Endothelial cell of umbilical vein (primary cell): Measurements from ENCODE around the gene MS4A4A. TPM values are rescaled to one million over a fixed set of nuclear protein-coding genes. Genes with fewer than 3 reads are reported as not detected.

ENCODE experiments used
- BruUV-seq: library from RNA; stranded (reverse); fragments of 400-500 nt; replicated peaks from 2 replicates; lab custom pipeline; 2021; lab: Mats Ljungman, UMichigan
- CTCF ChIA-PET: fragments of 300-600, 350-600 bp; sonication (Branson Sonifier 250); formaldehyde crosslinking; loops from one replicate; lab custom pipeline; 2021; ENCODE audit warnings: antibody characterized with exemption, inconsistent platforms; lab: Charles Lee
- POLR2A ChIA-PET: fragments of 300-600, 350-600 bp; sonication (Branson Sonifier 250); formaldehyde crosslinking; loops from one replicate; lab custom pipeline; 2021; ENCODE audit warnings: antibody characterized with exemption, inconsistent platforms; lab: Charles Lee
- DNase-seq: peaks from one replicate; pipeline ENCODE4 v3.0.0-alpha.2; 2011; ENCODE audit warnings: low read depth, low spot score
- FAIRE-seq: peaks from 2 replicates; lab custom pipeline; 2011; peaks lifted over from hg19 to GRCh38; lab: Jason Lieb, UNC
- H2AFZ ChIP-seq: 2 replicates; pipeline ENCODE4 v1.6.0; 2012; ENCODE audit warnings: low read depth, low read length, control low read depth, inconsistent platforms
- H3K27ac ChIP-seq: 2 replicates; pipeline ENCODE4 v1.5.1; 2011; ENCODE audit warnings: low read depth, mild to moderate bottlenecking, control low read depth, low read length, moderate library complexity; ENCODE audit not compliant: insufficient read depth
- H3K27me3 ChIP-seq, 2 experiments: 2 replicates each; pipeline versions ENCODE4 v1.6.0 to v1.6.1; 2011; ENCODE audit warnings: low read length in 2 of 2, mixed read lengths in 1 of 2; ENCODE audit not compliant: control insufficient read depth in 2 of 2, insufficient read depth in 2 of 2
- H3K36me3 ChIP-seq, 2 experiments: 2 replicates in 1 of 2; 3 replicates in 1 of 2; pipeline ENCODE4 v1.5.1; 2011; ENCODE audit warnings: low read length in 2 of 2, mild to moderate bottlenecking in 1 of 2, moderate library complexity in 1 of 2; ENCODE audit not compliant: control insufficient read depth in 2 of 2, insufficient read depth in 2 of 2; ENCODE audit errors: extremely low read depth in 1 of 2
- H3K4me1 ChIP-seq: 3 replicates; pipeline ENCODE4 v1.5.1; 2011; ENCODE audit warnings: mild to moderate bottlenecking, low read length; ENCODE audit not compliant: control insufficient read depth, insufficient read depth; ENCODE audit errors: extremely low read depth
- H3K4me2 ChIP-seq: 2 replicates; pipeline ENCODE4 v1.6.1; 2011; ENCODE audit warnings: low read length, control low read depth, mixed read lengths; ENCODE audit not compliant: insufficient read depth
- H3K4me3 ChIP-seq, 3 experiments: fragments of 200-600 bp in 1 of 3; sonication (generic), shearing (Covaris generic) in 1 of 3; replicated peaks in 1 of 3; 2 replicates each; pipeline ENCODE4 v1.5.1; 2011 to 2016; ENCODE audit warnings: control low read depth in 3 of 3, low read length in 3 of 3, mild to moderate bottlenecking in 2 of 3, inconsistent platforms in 1 of 3, low read depth in 1 of 3, moderate library complexity in 1 of 3; ENCODE audit not compliant: insufficient read depth in 1 of 3
- H3K79me2 ChIP-seq: 2 replicates; pipeline ENCODE4 v1.6.0; 2012; ENCODE audit warnings: low read length, inconsistent platforms; ENCODE audit not compliant: control insufficient read depth, insufficient read depth
- H3K9ac ChIP-seq: replicated peaks from 2 replicates; pipeline ENCODE3; 2011; ENCODE audit warnings: low read length, control low read depth; ENCODE audit not compliant: insufficient read depth; ENCODE audit errors: extremely low read depth
- H3K9me1 ChIP-seq: replicated peaks from 3 replicates; pipeline ENCODE4 v1.6.0; 2011; ENCODE audit warnings: mild to moderate bottlenecking, low read length; ENCODE audit not compliant: control insufficient read depth, insufficient read depth; ENCODE audit errors: extremely low read depth
- H3K9me3 ChIP-seq: replicated peaks from 2 replicates; pipeline ENCODE4 v1.5.1; 2012; ENCODE audit warnings: low read length, inconsistent platforms; ENCODE audit not compliant: control insufficient read depth, insufficient read depth
- H4K20me1 ChIP-seq: replicated peaks from 2 replicates; pipeline ENCODE3; 2011; ENCODE audit warnings: mild to moderate bottlenecking, low read length; ENCODE audit not compliant: control insufficient read depth, insufficient read depth; ENCODE audit errors: extremely low read depth
- CTCF ChIP-seq, 2 donors: IDR thresholded peaks; 1 replicate in 1 of 2; 2 replicates in 1 of 2; pipeline ENCODE4 v1.5.1; 2011; ENCODE audit warnings: low read length in 2 of 2, mild to moderate bottlenecking in 2 of 2, moderate library complexity in 2 of 2, control low read depth in 1 of 2, inconsistent platforms in 1 of 2, low read depth in 1 of 2; ENCODE audit not compliant: insufficient read depth in 1 of 2; ENCODE audit errors: extremely low read depth in 1 of 2
- EZH2 ChIP-seq: IDR thresholded peaks from 2 replicates; pipeline ENCODE4 v1.6.1; 2012; ENCODE audit warnings: borderline replicate concordance, low read depth, mild to moderate bottlenecking, moderate library complexity, low read length, inconsistent platforms; ENCODE audit not compliant: severe bottlenecking
- FOS ChIP-seq: IDR thresholded peaks from 2 replicates; pipeline ENCODE4 v1.6.1; 2011; ENCODE audit warnings: mild to moderate bottlenecking, low read length, moderate library complexity, borderline replicate concordance; ENCODE audit not compliant: insufficient read depth
- GATA2 ChIP-seq: IDR thresholded peaks from 2 replicates; pipeline ENCODE4 v1.7.0; 2011; ENCODE audit warnings: low read depth, mild to moderate bottlenecking, moderate library complexity, mixed read lengths, low read length; ENCODE audit not compliant: insufficient read length, insufficient read depth
- JUN ChIP-seq: IDR thresholded peaks from 2 replicates; pipeline ENCODE4 v1.6.1; 2011; ENCODE audit warnings: borderline replicate concordance, low read depth; ENCODE audit not compliant: insufficient read length, insufficient read depth
- MYC ChIP-seq: IDR thresholded peaks from one replicate; pipeline ENCODE4 v1.6.1; 2011; ENCODE audit warnings: mild to moderate bottlenecking, low read depth, low read length
- POLR2A ChIP-seq: IDR thresholded peaks from 2 replicates; pipeline ENCODE4 v1.6.1; 2012; ENCODE audit warnings: low read depth, mild to moderate bottlenecking, control low read depth, low read length
- POLR2AphosphoS5 ChIP-seq: IDR thresholded peaks from 2 replicates; pipeline ENCODE4 v1.6.1; 2012; ENCODE audit warnings: low read depth, mild to moderate bottlenecking, control low read depth, low read length, moderate library complexity; ENCODE audit not compliant: insufficient read depth
- dilution Hi-C: fragments of 300-500 bp; cut with MboI; formaldehyde crosslinking; loops from one replicate; pipeline ENCODE4 v1.15.0; 2019; ENCODE audit warnings: low sequenced_read_pairs; ENCODE audit not compliant: extremely low pct_ligation_motif_present
- intact Hi-C: fragments of 100-400 bp; cut with micrococcal nuclease; formaldehyde crosslinking; loops from one replicate; pipeline ENCODE4 v1.10.0; 2022
- polyA plus RNA-seq, 4 experiments: library from polyadenylated mRNA; depleted of rRNA in 3 of 4; stranded (reverse) in 3 of 4; unstranded in 1 of 4; fragments of >200 nt; gene quantifications; 2 replicates each; pipeline versions ENCODE4 v1.2.1 to v1.2.3, GENCODE V29; 2011 to 2012; ENCODE audit warnings: missing spikeins in 1 of 4
- total RNA-seq: library from RNA; stranded (reverse); gene quantifications from 2 replicates; pipeline ENCODE4 v1.2.3, GENCODE V29; 2021
- TF ChIP-seq, protein P1 (sequence below): IDR thresholded peaks from 2 replicates; pipeline ENCODE4 v1.6.1; 2011; ENCODE audit not compliant: insufficient read depth, insufficient read length

The MS4A4A gene
- total and polyA plus RNA-seq, 2 donors (not counting 3 experiments of a cell fraction or from before 2014, with no cell fraction given), result 0.19 TPM; not detected in 1

DNA sequence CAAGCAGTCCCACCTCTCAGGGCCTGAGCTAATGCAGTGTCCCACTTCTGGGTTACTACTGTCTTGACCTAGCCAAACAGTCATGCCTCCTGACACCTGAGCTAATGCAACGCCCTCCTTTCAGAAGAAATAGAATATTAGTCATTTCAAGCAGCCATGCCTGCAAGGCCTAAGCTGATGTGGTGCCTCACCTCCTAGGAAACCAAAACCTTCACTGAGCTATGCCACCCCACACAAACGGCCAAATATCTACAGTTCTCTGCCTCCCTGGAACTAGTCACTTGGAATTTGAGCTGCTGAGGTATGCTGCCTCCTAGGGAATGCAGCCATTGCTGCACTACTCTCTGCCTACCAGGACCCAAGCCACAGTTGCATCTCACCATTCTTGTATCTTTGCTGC lies 38.3 kb downstream of the MS4A4A start:
- Histone ChIP-seq H3K36me3 (no peaks in the 10 kb centered on the region), H3K4me2 (no peak overlapping the region), H3K9me1 (no peaks in the 10 kb centered on the region), H4K20me1 (no peaks in the 10 kb centered on the region), H3K4me1 (peaks cover 13% of the 10 kb centered on the region), H3K9ac (no peak overlapping the region), H3K27me3 (no peaks in the 10 kb centered on the region), H3K27ac (no peak overlapping the region), H3K4me3 (no peak overlapping the region), H3K79me2 (no peaks in the 10 kb centered on the region), H3K9me3 (no peaks in the 10 kb centered on the region), H2AFZ (no peak overlapping the region)
- dilution Hi-C loops, result no loop called here
- BruUV-seq, result no TSS peak
- intact Hi-C loops, result no loop called here
- FAIRE-seq (no peak), DNase-seq (no peak)
- ChIA-PET CTCF (interaction anchor here (3.1 kb wide), 1 partner anchor 15 kb away, joined by 13 read pairs; no protein-coding TSS in a partner anchor), POLR2A (interaction anchor here (0.6 kb wide), 1 partner anchor 331 kb away, joined by 6 read pairs; no protein-coding TSS in a partner anchor)
- TF ChIP-seq JUN (no peak), FOS (no peak), GATA2 (no peak), CTCF (IDR thresholded peaks at IDR 0.05; ENCODE audit: extremely low read depth in 1 of 2, insufficient read depth in 1 of 2, low read depth in 1 of 2, low read length in 2 of 2) (no peak), MYC (no peak), POLR2A (no peak), POLR2AphosphoS5 (no peak), EZH2 (no peak)
- TF ChIP-seq, protein P1, sequence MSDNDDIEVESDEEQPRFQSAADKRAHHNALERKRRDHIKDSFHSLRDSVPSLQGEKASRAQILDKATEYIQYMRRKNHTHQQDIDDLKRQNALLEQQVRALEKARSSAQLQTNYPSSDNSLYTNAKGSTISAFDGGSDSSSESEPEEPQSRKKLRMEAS, result no peak
